ENCODE data around the gene FUBP3. TPM values are rescaled to one million over a fixed set of nuclear protein-coding genes. Genes with fewer than 3 reads are reported as not detected.

The FUBP3 gene
- total RNA-seq, 4 donors from 2014 or later, result 10.4 to 75.1 (median 13.0) TPM

DNA sequence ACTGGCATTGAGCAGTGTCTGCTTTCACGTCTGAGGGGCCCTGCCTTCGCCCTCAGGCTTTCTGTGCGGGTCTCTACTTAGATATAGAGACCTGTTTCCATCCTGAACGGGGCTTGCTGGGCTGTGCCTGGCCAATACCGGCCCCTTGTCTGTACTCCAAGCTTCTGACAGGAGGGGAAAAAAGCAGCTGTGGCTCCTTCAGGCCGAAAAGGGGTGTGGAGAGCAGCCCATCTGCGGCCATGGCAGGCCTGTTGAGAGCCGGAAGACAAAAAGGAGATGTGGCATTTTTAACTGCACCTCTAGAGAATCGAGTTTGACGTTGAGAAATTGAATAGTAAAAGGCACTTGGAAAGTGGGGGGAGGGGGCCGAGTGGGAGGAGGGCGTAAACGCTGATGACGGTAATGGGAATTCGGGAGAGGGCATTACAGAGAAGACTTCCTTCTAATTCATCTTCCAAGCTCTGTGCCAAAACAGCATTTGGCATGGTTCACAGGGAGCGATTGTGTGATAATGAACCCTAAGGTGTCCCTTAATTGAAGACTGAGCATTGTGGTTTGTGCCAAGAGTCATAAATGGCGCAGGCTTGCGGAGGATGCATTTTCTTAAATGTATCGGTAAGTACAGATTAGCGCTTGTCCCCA is 59.9 kb downstream of the FUBP3 start:
- intact Hi-C loops (cut with DNase I; ENCODE audit: low total_unique reads), result no loop called here
- Histone ChIP-seq H3K36me3 (peaks cover 0 to 30% of the 10 kb centered on the region in 2 donors), H3K4me3 (no peak overlapping the region), H3K9me3 (no peaks in the 10 kb centered on the region), H3K27ac (no peak overlapping the region), H3K4me1 (no peaks in the 10 kb centered on the region), H3K27me3 (no peaks in the 10 kb centered on the region)
- DNase-seq, result no peak
- TF ChIP-seq, protein P1, sequence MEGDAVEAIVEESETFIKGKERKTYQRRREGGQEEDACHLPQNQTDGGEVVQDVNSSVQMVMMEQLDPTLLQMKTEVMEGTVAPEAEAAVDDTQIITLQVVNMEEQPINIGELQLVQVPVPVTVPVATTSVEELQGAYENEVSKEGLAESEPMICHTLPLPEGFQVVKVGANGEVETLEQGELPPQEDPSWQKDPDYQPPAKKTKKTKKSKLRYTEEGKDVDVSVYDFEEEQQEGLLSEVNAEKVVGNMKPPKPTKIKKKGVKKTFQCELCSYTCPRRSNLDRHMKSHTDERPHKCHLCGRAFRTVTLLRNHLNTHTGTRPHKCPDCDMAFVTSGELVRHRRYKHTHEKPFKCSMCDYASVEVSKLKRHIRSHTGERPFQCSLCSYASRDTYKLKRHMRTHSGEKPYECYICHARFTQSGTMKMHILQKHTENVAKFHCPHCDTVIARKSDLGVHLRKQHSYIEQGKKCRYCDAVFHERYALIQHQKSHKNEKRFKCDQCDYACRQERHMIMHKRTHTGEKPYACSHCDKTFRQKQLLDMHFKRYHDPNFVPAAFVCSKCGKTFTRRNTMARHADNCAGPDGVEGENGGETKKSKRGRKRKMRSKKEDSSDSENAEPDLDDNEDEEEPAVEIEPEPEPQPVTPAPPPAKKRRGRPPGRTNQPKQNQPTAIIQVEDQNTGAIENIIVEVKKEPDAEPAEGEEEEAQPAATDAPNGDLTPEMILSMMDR (IDR thresholded peaks at IDR 0.05 in 4 of 5, conservative IDR thresholded peaks at IDR 0.05 in 1 of 5), result no peak
- no peak for TF ChIP-seq POLR2A (IDR thresholded peaks at IDR 0.05)
- no peak for ATAC-seq
- in situ Hi-C loops (cut with MboI; ENCODE audit: low sequenced_read_pairs in 4 of 4), result no loop called here

DNA sequence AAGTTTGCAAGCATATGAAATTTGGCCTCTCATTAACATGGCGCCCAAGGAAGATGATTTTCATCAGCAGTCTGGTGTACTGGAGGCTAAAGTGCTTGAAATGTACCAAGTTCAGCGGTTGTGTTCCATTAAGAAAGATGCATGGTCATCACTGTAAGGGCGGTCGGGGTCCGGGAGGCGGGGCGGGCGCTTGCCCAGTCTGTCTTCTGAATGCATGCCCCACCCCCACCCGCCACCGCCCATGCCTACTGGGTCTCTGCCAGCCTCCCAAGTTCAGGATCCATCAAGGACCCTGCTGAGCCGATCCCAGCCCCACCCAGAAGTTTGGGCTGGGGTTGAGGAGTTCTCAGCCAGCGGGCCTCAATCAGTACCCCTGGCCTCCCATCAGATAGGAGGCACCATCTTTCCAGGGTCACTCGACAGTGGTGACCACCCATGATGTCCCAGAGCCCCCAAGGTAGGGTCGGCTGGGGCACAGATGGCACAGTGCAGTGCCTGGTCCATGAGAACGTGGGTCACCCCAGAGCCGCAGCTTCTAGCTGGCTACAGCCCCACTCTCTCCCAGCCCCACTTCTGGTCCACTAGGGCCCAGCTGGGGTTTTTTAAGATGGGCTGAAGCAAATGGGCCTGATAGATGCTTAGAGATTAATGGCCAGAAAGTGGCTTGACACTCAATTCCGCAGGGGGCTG is 60.6 kb downstream of the FUBP3 start:
- Histone ChIP-seq H3K36me3 (peaks cover 0 to 23% of the 10 kb centered on the region in 2 donors), H3K4me1 (no peaks in the 10 kb centered on the region), H3K4me3 (no peak overlapping the region), H3K27ac (no peak overlapping the region), H3K9me3 (no peaks in the 10 kb centered on the region), H3K27me3 (no peaks in the 10 kb centered on the region)
- in situ Hi-C loops (cut with MboI; ENCODE audit: low sequenced_read_pairs in 4 of 4), result no loop called here
- no peak for TF ChIP-seq POLR2A (IDR thresholded peaks at IDR 0.05)
- TF ChIP-seq, protein P1 (IDR thresholded peaks at IDR 0.05 in 4 of 5, conservative IDR thresholded peaks at IDR 0.05 in 1 of 5), result no peak
- intact Hi-C loops (cut with DNase I; ENCODE audit: low total_unique reads), result no loop called here
- no peak for ATAC-seq
- DNase-seq, result no peak

DNA sequence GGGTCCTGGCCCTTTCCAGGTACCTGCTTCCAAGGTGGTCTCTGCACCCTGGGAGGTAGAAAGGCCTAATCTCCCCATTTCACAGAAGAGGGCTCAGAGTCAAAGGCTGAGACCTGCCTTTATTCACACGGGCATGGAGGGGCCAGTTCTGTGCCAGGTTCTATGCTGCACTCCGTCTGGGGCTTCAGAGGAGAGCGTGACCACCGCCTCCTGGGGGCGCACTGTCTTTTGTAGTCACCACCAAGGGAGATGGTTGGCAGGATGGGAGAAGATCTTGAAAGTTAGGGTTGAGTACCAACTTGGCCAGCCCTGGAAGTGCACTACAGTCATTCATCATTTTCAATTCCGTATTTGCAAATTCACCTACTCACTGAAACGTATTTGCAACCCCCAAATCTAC is 61.3 kb downstream of the FUBP3 start:
- DNase-seq, result no peak

DNA sequence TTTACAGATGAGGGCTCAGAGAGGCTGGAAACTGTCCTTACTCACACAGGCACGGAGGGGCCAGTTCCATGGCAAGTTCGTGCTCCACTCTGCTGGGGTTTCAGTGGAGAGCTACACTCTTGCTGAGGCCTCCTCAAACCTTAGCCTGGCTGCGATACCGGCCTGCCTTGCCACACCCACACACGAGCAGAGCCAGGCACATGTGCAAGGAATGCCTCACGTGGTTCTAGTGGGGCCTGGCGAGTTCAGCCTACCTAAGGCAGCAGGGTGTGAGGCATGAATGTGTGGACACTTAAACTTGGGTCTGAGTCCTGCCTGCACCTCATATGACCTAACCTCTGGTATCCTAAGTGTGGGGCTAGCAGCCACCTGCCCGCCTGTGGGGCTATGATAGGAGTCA is 63.5 kb downstream of the FUBP3 start:
- no peak overlapping the region for H3K4me3 ChIP-seq
- DNase-seq, result no peak
- intact Hi-C loops (cut with DNase I; ENCODE audit: low total_unique reads) (no loop called here), in situ Hi-C loops (cut with MboI; ENCODE audit: low sequenced_read_pairs in 4 of 4) (no loop called here)
- H3K9me3 ChIP-seq, result no peaks in the 10 kb centered on the region
- no peak overlapping the region for H3K27ac ChIP-seq
- H3K4me1 ChIP-seq, result no peaks in the 10 kb centered on the region
- no peak for ATAC-seq
- H3K27me3 ChIP-seq, result peaks cover 0 to 4% (median 0%) of the 10 kb centered on the region in 3 donors
- TF ChIP-seq, protein P1 (IDR thresholded peaks at IDR 0.05 in 4 of 5, conservative IDR thresholded peaks at IDR 0.05 in 1 of 5), result no peak
- TF ChIP-seq POLR2A (IDR thresholded peaks at IDR 0.05), result no peak
- H3K36me3 ChIP-seq, result no peaks in the 10 kb centered on the region

More for the DNA sequence above, 61.3 kb downstream of the FUBP3 start:
- ATAC-seq, result no peak
- TF ChIP-seq, protein P1 (IDR thresholded peaks at IDR 0.05 in 4 of 5, conservative IDR thresholded peaks at IDR 0.05 in 1 of 5), result no peak
- TF ChIP-seq POLR2A (IDR thresholded peaks at IDR 0.05), result no peak
- no peaks in the 10 kb centered on the region for H3K4me1 ChIP-seq
- H3K27ac ChIP-seq, result no peak overlapping the region
- intact Hi-C loops (cut with DNase I; ENCODE audit: low total_unique reads), result no loop called here
- peaks cover 0 to 17% of the 10 kb centered on the region in 2 donors for H3K36me3 ChIP-seq
- in situ Hi-C loops (cut with MboI; ENCODE audit: low sequenced_read_pairs in 4 of 4), result no loop called here
- no peak overlapping the region for H3K4me3 ChIP-seq
- no peaks in the 10 kb centered on the region for H3K9me3 ChIP-seq
- no peaks in the 10 kb centered on the region for H3K27me3 ChIP-seq

Data from gastrocnemius medialis (tissue), 4 donors.